Liver (tissue), 9 donors: ENCODE data around the gene NGRN. TPM values are rescaled to one million over a fixed set of nuclear protein-coding genes. Genes with fewer than 3 reads are reported as not detected.

Source experiments
- DNase-seq: peaks from one replicate; pipeline ENCODE4 v3.0.0-alpha.2; 2017; ENCODE audit warnings: low spot score
- H3K27ac ChIP-seq, 2 donors: one replicate each; pipeline ENCODE4 v1.7.0; 2013; ENCODE audit warnings: inconsistent platforms in 2 of 2, low read length in 2 of 2, control low read depth in 1 of 2, low read depth in 1 of 2, mild to moderate bottlenecking in 1 of 2
- H3K27me3 ChIP-seq, 4 donors: one replicate each; pipeline versions ENCODE4 v1.6.1 to v1.7.0; 2013; ENCODE audit warnings: low read length in 3 of 4, inconsistent platforms in 1 of 4, mild to moderate bottlenecking in 1 of 4, moderate library complexity in 1 of 4; ENCODE audit not compliant: control insufficient read depth in 4 of 4, insufficient read depth in 4 of 4
- H3K36me3 ChIP-seq, 4 donors: one replicate each; pipeline versions ENCODE4 v1.6.1 to v1.7.0; 2013; ENCODE audit warnings: low read length in 3 of 4, mild to moderate bottlenecking in 3 of 4, low read depth in 1 of 4, moderate library complexity in 1 of 4; ENCODE audit not compliant: control insufficient read depth in 4 of 4, insufficient read depth in 3 of 4
- H3K4me1 ChIP-seq, 4 donors: one replicate each; pipeline versions ENCODE4 v1.6.1 to v1.7.0; 2013; ENCODE audit warnings: low read length in 3 of 4, mild to moderate bottlenecking in 3 of 4, moderate library complexity in 1 of 4; ENCODE audit not compliant: control insufficient read depth in 4 of 4, insufficient read depth in 4 of 4
- H3K4me3 ChIP-seq, 3 donors: one replicate each; pipeline versions ENCODE4 v1.6.1 to v1.7.0; 2013; ENCODE audit warnings: low read length in 3 of 3, control low read depth in 1 of 3, low read depth in 1 of 3, mild to moderate bottlenecking in 1 of 3
- H3K9ac ChIP-seq, 2 donors: one replicate each; pipeline ENCODE4 v1.7.0; 2013; ENCODE audit warnings: low read length in 2 of 2, mild to moderate bottlenecking in 2 of 2, moderate library complexity in 2 of 2, control low read depth in 1 of 2, low read depth in 1 of 2
- H3K9me3 ChIP-seq, 4 donors: one replicate each; pipeline versions ENCODE4 v1.6.1 to v1.7.0; 2013; ENCODE audit warnings: low read length in 3 of 4; ENCODE audit not compliant: control insufficient read depth in 4 of 4
- EGR1 ChIP-seq, 2 donors: IDR thresholded peaks; 2 replicates each; pipeline ENCODE4 v1.6.1; 2016 to 2018; ENCODE audit warnings: antibody characterized with exemption in 2 of 2, low read depth in 2 of 2
- FOXA2 ChIP-seq: IDR thresholded peaks from 2 replicates; pipeline ENCODE4 v1.6.1; 2016; ENCODE audit warnings: antibody characterized with exemption
- GABPA ChIP-seq, 2 donors: IDR thresholded peaks in 1 of 2; conservative IDR thresholded peaks in 1 of 2; 2 replicates each; pipeline ENCODE4 v1.6.1; 2016; ENCODE audit warnings: antibody characterized with exemption in 2 of 2, mild to moderate bottlenecking in 1 of 2, moderate library complexity in 1 of 2
- HNF4A ChIP-seq, 2 donors: conservative IDR thresholded peaks; 2 replicates each; pipeline ENCODE4 v1.6.1; 2016; ENCODE audit warnings: antibody characterized with exemption in 2 of 2, mild to moderate bottlenecking in 2 of 2
- HNF4G ChIP-seq: IDR thresholded peaks from 2 replicates; pipeline ENCODE4 v1.6.1; 2016; ENCODE audit warnings: antibody characterized with exemption
- JUND ChIP-seq, 2 donors: IDR thresholded peaks; 2 replicates each; pipeline ENCODE4 v1.6.1; 2016; ENCODE audit warnings: antibody characterized with exemption in 2 of 2
- NR2F2 ChIP-seq: IDR thresholded peaks from 2 replicates; pipeline ENCODE4 v1.6.1; 2016; ENCODE audit warnings: antibody characterized with exemption
- RAD21 ChIP-seq, 2 donors: IDR thresholded peaks; 2 replicates each; pipeline ENCODE4 v1.6.1; 2016; ENCODE audit warnings: antibody characterized with exemption in 2 of 2, mild to moderate bottlenecking in 2 of 2
- RXRA ChIP-seq, 2 donors: IDR thresholded peaks; 2 replicates each; pipeline ENCODE4 v1.6.1; 2017 to 2018; ENCODE audit warnings: antibody characterized with exemption in 2 of 2, mild to moderate bottlenecking in 1 of 2
- YY1 ChIP-seq: IDR thresholded peaks from 2 replicates; pipeline ENCODE4 v1.6.1; 2016; ENCODE audit warnings: antibody characterized with exemption, mild to moderate bottlenecking
- WGBS: extraction: QIAGEN DNeasy Blood & Tissue Kit; methylation state at CpG from one replicate; pipeline ENCODE4 v1.1.7; 2013; 5-methylcytosine and 5-hydroxymethylcytosine counted together
- polyA plus RNA-seq, 2 donors: library from polyadenylated mRNA; stranded (reverse) in 1 of 2; unstranded in 1 of 2; fragments of 200-250 nt in 1 of 2; fragments of >200 nt in 1 of 2; fragmentation: Nextera tagmentation in 1 of 2; extraction: Ambion mirVana in 1 of 2; gene quantifications; one replicate each; pipeline versions ENCODE4 v1.2.1 to v1.2.3, GENCODE V29; 2013 to 2015
- total RNA-seq, 2 donors: library from RNA; depleted of rRNA; stranded (reverse); fragments of >200 nt; gene quantifications; one replicate each; pipeline ENCODE4 v1.2.3, GENCODE V29; 2014
- TF ChIP-seq, protein P1 (sequence below): fragments of 150-350 bp; IDR thresholded peaks from 2 replicates; pipeline ENCODE4 v1.5.1; 2017; ENCODE audit warnings: improper control_type of control experiment, low read depth, low read length; ENCODE audit not compliant: missing input control
- TF ChIP-seq, protein P2 (sequence below): IDR thresholded peaks from 2 replicates; pipeline ENCODE4 v1.6.1; 2016; ENCODE audit warnings: antibody characterized with exemption
- TF ChIP-seq, protein P3 (sequence below): IDR thresholded peaks from 2 replicates; pipeline ENCODE4 v1.6.1; 2016; ENCODE audit warnings: antibody characterized with exemption
- TF ChIP-seq, protein P4 (sequence below): IDR thresholded peaks from 2 replicates; pipeline ENCODE4 v1.6.1; 2016; ENCODE audit warnings: antibody characterized with exemption, mild to moderate bottlenecking
- donor health status: healthy.
- donor health status: healthy.
- donor health status: healthy.
- donor health status: healthy.
- donor health status: healthy.

NGRN gene
- total and polyA plus RNA-seq, 4 donors, result 22.8 to 26.6 (median 24.9) TPM

DNA sequence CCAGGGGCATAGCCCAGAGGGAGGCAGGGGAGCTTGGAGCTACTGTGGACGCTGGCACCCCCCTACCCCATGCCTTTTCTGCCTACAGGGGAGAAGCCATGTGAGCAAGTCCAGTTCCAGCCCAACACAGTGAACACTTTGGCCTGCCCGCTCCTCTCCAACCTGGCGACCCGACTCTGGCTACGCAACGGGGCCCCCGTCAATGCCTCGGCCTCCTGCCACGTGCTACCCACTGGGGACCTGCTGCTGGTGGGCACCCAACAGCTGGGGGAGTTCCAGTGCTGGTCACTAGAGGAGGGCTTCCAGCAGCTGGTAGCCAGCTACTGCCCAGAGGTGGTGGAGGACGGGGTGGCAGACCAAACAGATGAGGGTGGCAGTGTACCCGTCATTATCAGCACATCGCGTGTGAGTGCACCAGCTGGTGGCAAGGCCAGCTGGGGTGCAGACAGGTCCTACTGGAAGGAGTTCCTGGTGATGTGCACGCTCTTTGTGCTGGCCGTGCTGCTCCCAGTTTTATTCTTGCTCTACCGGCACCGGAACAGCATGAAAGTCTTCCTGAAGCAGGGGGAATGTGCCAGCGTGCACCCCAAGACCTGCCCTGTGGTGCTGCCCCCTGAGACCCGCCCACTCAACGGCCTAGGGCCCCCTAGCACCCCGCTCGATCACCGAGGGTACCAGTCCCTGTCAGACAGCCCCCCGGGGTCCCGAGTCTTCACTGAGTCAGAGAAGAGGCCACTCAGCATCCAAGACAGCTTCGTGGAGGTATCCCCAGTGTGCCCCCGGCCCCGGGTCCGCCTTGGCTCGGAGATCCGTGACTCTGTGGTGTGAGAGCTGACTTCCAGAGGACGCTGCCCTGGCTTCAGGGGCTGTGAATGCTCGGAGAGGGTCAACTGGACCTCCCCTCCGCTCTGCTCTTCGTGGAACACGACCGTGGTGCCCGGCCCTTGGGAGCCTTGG, 37.4 kb upstream of the NGRN start:
- H3K36me3 ChIP-seq, result peaks cover 28 to 61% (median 48%) of the 10 kb centered on the region in 4 donors
- 93% methylated on average over 38 of the region's 38 CpGs for WGBS
- no peak overlapping the region for H3K27ac ChIP-seq
- no peak for DNase-seq
- no peak overlapping the region for H3K4me3 ChIP-seq
- TF ChIP-seq RXRA (IDR thresholded peaks at IDR 0.05), result no peak
- TF ChIP-seq, protein P1, sequence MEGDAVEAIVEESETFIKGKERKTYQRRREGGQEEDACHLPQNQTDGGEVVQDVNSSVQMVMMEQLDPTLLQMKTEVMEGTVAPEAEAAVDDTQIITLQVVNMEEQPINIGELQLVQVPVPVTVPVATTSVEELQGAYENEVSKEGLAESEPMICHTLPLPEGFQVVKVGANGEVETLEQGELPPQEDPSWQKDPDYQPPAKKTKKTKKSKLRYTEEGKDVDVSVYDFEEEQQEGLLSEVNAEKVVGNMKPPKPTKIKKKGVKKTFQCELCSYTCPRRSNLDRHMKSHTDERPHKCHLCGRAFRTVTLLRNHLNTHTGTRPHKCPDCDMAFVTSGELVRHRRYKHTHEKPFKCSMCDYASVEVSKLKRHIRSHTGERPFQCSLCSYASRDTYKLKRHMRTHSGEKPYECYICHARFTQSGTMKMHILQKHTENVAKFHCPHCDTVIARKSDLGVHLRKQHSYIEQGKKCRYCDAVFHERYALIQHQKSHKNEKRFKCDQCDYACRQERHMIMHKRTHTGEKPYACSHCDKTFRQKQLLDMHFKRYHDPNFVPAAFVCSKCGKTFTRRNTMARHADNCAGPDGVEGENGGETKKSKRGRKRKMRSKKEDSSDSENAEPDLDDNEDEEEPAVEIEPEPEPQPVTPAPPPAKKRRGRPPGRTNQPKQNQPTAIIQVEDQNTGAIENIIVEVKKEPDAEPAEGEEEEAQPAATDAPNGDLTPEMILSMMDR, result no peak
- TF ChIP-seq JUND (IDR thresholded peaks at IDR 0.05), result no peak
- no peak for TF ChIP-seq HNF4A (conservative IDR thresholded peaks at IDR 0.05)
- no peak for TF ChIP-seq FOXA2
- TF ChIP-seq, protein P2, sequence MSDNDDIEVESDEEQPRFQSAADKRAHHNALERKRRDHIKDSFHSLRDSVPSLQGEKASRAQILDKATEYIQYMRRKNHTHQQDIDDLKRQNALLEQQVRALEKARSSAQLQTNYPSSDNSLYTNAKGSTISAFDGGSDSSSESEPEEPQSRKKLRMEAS, result no peak
- no peak for TF ChIP-seq RAD21 (IDR thresholded peaks at IDR 0.05)
- H3K4me1 ChIP-seq, result peaks cover 11 to 39% (median 32%) of the 10 kb centered on the region in 4 donors
- H3K27me3 ChIP-seq, result no peaks in the 10 kb centered on the region
- no peaks in the 10 kb centered on the region for H3K9me3 ChIP-seq
- no peak overlapping the region for H3K9ac ChIP-seq

DNA sequence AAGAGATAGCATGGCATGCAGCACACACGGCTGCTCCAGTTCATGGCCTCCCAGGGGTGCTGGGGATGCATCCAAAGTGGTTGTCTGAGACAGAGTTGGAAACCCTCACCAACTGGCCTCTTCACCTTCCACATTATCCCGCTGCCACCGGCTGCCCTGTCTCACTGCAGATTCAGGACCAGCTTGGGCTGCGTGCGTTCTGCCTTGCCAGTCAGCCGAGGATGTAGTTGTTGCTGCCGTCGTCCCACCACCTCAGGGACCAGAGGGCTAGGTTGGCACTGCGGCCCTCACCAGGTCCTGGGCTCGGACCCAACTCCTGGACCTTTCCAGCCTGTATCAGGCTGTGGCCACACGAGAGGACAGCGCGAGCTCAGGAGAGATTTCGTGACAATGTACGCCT, 36.5 kb upstream of the NGRN start:
- Histone ChIP-seq H3K27ac (peak overlapping the region in 1 of 2 donors; percentile 8), H3K9ac (no peak overlapping the region), H3K9me3 (no peaks in the 10 kb centered on the region), H3K27me3 (no peaks in the 10 kb centered on the region), H3K4me1 (peaks cover 11 to 39% (median 32%) of the 10 kb centered on the region in 4 donors), H3K4me3 (no peak overlapping the region), H3K36me3 (peaks cover 20 to 53% (median 43%) of the 10 kb centered on the region in 4 donors)
- 87% methylated on average over 15 of the region's 15 CpGs for WGBS
- no peak for TF ChIP-seq GABPA (IDR thresholded peaks at IDR 0.05 in 1 of 2, conservative IDR thresholded peaks at IDR 0.05 in 1 of 2)
- no peak for DNase-seq

DNA sequence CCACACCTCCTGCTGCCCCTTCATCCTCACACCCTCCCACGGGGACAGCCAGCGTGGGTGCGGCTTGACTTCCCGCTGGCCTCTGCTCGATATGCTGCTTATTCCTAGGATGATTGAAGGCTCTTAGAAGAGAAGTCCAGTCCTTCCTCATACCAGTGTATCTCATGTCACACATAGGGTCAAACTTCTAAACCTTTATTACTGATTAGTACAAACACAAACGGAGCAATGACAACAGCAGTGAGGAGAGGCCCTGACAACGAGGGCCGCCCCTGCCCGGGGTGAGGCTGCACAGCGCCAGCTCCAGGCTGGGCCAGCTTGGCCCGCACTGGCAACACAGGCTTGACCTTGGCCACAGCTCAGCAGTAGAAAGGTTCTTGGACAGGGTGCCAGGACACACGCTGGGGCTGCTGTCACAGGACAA, 35.4 kb upstream of the NGRN start:
- no peak for DNase-seq
- no peaks in the 10 kb centered on the region for H3K27me3 ChIP-seq
- peaks cover 14 to 42% (median 32%) of the 10 kb centered on the region in 4 donors for H3K36me3 ChIP-seq
- H3K9me3 ChIP-seq, result no peaks in the 10 kb centered on the region
- H3K27ac ChIP-seq, result peak overlapping the region; percentile 47 to 63
- peaks cover 13 to 47% (median 35%) of the 10 kb centered on the region in 4 donors for H3K4me1 ChIP-seq
- H3K4me3 ChIP-seq, result no peak overlapping the region
- 30% methylated on average over 12 of the region's 12 CpGs for WGBS
- peak overlapping the region in 1 of 2 donors; percentile 90 for H3K9ac ChIP-seq
- TF ChIP-seq, protein P1, result no peak
- TF ChIP-seq RAD21 (IDR thresholded peaks at IDR 0.05) (peak; percentile 36 to 55), HNF4G (no peak), YY1 (no peak), JUND (IDR thresholded peaks at IDR 0.05) (no peak), EGR1 (IDR thresholded peaks at IDR 0.05; ENCODE audit: low read depth in 2 of 2) (no peak), GABPA (IDR thresholded peaks at IDR 0.05 in 1 of 2, conservative IDR thresholded peaks at IDR 0.05 in 1 of 2) (no peak), HNF4A (conservative IDR thresholded peaks at IDR 0.05) (peak; percentile 53 to 76), RXRA (IDR thresholded peaks at IDR 0.05) (peak; percentile 55 to 67), NR2F2 (peak; percentile 42)
- TF ChIP-seq, protein P2, result no peak
- TF ChIP-seq, protein P3, sequence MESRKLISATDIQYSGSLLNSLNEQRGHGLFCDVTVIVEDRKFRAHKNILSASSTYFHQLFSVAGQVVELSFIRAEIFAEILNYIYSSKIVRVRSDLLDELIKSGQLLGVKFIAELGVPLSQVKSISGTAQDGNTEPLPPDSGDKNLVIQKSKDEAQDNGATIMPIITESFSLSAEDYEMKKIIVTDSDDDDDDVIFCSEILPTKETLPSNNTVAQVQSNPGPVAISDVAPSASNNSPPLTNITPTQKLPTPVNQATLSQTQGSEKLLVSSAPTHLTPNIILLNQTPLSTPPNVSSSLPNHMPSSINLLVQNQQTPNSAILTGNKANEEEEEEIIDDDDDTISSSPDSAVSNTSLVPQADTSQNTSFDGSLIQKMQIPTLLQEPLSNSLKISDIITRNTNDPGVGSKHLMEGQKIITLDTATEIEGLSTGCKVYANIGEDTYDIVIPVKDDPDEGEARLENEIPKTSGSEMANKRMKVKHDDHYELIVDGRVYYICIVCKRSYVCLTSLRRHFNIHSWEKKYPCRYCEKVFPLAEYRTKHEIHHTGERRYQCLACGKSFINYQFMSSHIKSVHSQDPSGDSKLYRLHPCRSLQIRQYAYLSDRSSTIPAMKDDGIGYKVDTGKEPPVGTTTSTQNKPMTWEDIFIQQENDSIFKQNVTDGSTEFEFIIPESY, result no peak
- TF ChIP-seq, protein P4, sequence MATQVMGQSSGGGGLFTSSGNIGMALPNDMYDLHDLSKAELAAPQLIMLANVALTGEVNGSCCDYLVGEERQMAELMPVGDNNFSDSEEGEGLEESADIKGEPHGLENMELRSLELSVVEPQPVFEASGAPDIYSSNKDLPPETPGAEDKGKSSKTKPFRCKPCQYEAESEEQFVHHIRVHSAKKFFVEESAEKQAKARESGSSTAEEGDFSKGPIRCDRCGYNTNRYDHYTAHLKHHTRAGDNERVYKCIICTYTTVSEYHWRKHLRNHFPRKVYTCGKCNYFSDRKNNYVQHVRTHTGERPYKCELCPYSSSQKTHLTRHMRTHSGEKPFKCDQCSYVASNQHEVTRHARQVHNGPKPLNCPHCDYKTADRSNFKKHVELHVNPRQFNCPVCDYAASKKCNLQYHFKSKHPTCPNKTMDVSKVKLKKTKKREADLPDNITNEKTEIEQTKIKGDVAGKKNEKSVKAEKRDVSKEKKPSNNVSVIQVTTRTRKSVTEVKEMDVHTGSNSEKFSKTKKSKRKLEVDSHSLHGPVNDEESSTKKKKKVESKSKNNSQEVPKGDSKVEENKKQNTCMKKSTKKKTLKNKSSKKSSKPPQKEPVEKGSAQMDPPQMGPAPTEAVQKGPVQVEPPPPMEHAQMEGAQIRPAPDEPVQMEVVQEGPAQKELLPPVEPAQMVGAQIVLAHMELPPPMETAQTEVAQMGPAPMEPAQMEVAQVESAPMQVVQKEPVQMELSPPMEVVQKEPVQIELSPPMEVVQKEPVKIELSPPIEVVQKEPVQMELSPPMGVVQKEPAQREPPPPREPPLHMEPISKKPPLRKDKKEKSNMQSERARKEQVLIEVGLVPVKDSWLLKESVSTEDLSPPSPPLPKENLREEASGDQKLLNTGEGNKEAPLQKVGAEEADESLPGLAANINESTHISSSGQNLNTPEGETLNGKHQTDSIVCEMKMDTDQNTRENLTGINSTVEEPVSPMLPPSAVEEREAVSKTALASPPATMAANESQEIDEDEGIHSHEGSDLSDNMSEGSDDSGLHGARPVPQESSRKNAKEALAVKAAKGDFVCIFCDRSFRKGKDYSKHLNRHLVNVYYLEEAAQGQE, result no peak
